GM12891 (cell line): ENCODE measurements around the gene LRP5.

Source experiments
- PAX5 ChIP-seq: IDR thresholded peaks from 2 replicates; pipeline ENCODE4 v1.6.1; 2011; ENCODE audit warnings: low read length, moderate library complexity, mild to moderate bottlenecking; ENCODE audit not compliant: insufficient read depth, severe bottlenecking
- POLR2A ChIP-seq: IDR thresholded peaks from 2 replicates; pipeline ENCODE4 v1.6.1; 2011; ENCODE audit warnings: low read depth, low read length, control low read depth
- POLR2AphosphoS5 ChIP-seq: IDR thresholded peaks from 2 replicates; pipeline ENCODE4 v1.6.1; 2011; ENCODE audit warnings: low read depth, low read length, control low read depth
- POU2F2 ChIP-seq: IDR thresholded peaks from 2 replicates; pipeline ENCODE4 v1.6.1; 2011; ENCODE audit warnings: low read depth, mild to moderate bottlenecking, control low read depth, low read length, moderate library complexity
- TAF1 ChIP-seq: IDR thresholded peaks from 2 replicates; pipeline ENCODE4 v1.6.1; 2011; ENCODE audit warnings: low read depth, low read length, control low read depth

DNA sequence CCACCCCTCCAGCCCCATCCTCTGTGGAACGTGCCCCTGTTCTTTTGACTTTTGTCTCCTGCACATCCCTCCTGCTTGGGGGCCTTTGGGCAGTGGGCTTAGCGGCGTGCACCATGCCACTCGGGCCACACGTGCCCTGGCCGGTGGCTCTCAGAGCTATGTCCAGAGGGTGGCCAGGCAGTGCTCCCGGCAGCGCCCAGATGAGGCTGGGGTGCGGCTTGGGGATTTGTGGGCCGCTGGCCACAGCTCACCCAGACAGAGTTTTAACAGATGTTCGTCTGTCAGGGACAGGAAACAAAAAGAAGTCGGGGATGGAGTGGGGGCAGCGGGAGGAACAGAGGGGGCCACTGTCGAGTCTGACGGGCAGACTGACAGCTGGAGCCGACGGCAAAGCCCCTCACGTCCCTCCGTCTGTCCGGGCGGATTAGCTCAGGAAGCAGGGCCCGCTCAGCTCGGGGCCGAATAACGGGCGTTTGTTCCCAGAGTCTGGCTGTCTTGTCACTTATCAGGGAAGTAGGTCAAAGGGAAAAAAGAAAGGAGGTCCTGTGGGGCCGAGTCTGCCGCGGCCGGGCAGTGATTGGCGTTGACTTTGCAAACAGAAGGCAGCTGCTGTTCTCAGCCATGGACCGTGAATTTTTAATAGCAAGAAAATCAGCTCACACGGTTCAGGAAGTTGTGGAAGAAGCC lies 61.6 kb downstream of the LRP5 start:
- TF ChIP-seq POLR2A (no peak), TAF1 (no peak), POLR2AphosphoS5 (no peak), PAX5 (no peak), POU2F2 (no peak)
